ENCODE measurements around the gene FBH1.
A peak's percentile ranks its signal among the peaks of the same experiment; 100 is the strongest.

Gene FBH1

GRCh38 chr10:5924889-5925288 lies 34.8 kb downstream of the FBH1 start:
- H3K27me3 ChIP-seq (replicated peaks; ENCODE audit: control insufficient read depth, insufficient read depth, low read length) = no peaks in the 10 kb centered on the region
- DNase-seq (ENCODE audit: low read depth) = no peak
- no peaks in the 10 kb centered on the region for H3K9me3 ChIP-seq (ENCODE audit: control insufficient read depth, low read length)
- H3K36me3 ChIP-seq (ENCODE audit: control insufficient read depth, insufficient read depth, low read length, severe bottlenecking) = peaks cover 95% of the 10 kb centered on the region
- H3K9ac ChIP-seq (ENCODE audit: low read length) = no peak overlapping the region
- H3K4me3 ChIP-seq (ENCODE audit: low read length) = no peak overlapping the region
- H3K4me1 ChIP-seq (ENCODE audit: control insufficient read depth, insufficient read depth, low read length) = peaks cover 11% of the 10 kb centered on the region

- Histone ChIP-seq H3K9ac (ENCODE audit: low read length) (no peak overlapping the region), H3K4me1 (ENCODE audit: control insufficient read depth, insufficient read depth, low read length) (peaks cover 17% of the 10 kb centered on the region), H3K9me3 (ENCODE audit: control insufficient read depth, low read length) (no peaks in the 10 kb centered on the region), H3K27me3 (replicated peaks; ENCODE audit: control insufficient read depth, insufficient read depth, low read length) (no peaks in the 10 kb centered on the region), H3K36me3 (ENCODE audit: control insufficient read depth, insufficient read depth, low read length, severe bottlenecking) (peaks cover 95% of the 10 kb centered on the region), H3K4me3 (ENCODE audit: low read length) (no peak overlapping the region)
- peak; percentile 84 for DNase-seq (ENCODE audit: low read depth)
Observed at GRCh38 chr10:5927306-5927705, 37.3 kb downstream of the FBH1 start.

- H3K9ac ChIP-seq (ENCODE audit: low read length) = no peak overlapping the region
Observed at GRCh38 chr10:5929442-5929841, 39.4 kb downstream of the FBH1 start.

GRCh38 chr10:5930272-5930671 lies 40.2 kb downstream of the FBH1 start:
- H3K4me1 ChIP-seq (ENCODE audit: control insufficient read depth, insufficient read depth, low read length) = peaks cover 21% of the 10 kb centered on the region
- no peak overlapping the region for H3K4me3 ChIP-seq (ENCODE audit: low read length)
- H3K9me3 ChIP-seq (ENCODE audit: control insufficient read depth, low read length) = no peaks in the 10 kb centered on the region
- H3K36me3 ChIP-seq (ENCODE audit: control insufficient read depth, insufficient read depth, low read length, severe bottlenecking) = peaks cover 79% of the 10 kb centered on the region
- H3K27me3 ChIP-seq (replicated peaks; ENCODE audit: control insufficient read depth, insufficient read depth, low read length) = no peaks in the 10 kb centered on the region
- no peak for DNase-seq (ENCODE audit: low read depth)
- H3K9ac ChIP-seq (ENCODE audit: low read length) = no peak overlapping the region

More at GRCh38 chr10:5929442-5929841, 39.4 kb downstream of the FBH1 start:
- peaks cover 82% of the 10 kb centered on the region for H3K36me3 ChIP-seq (ENCODE audit: control insufficient read depth, insufficient read depth, low read length, severe bottlenecking)
- H3K9me3 ChIP-seq (ENCODE audit: control insufficient read depth, low read length) = no peaks in the 10 kb centered on the region
- no peaks in the 10 kb centered on the region for H3K27me3 ChIP-seq (replicated peaks; ENCODE audit: control insufficient read depth, insufficient read depth, low read length)
- H3K4me1 ChIP-seq (ENCODE audit: control insufficient read depth, insufficient read depth, low read length) = peaks cover 21% of the 10 kb centered on the region
- DNase-seq (ENCODE audit: low read depth) = no peak
- no peak overlapping the region for H3K4me3 ChIP-seq (ENCODE audit: low read length)

GRCh38 chr10:5932345-5932744 lies 42.3 kb downstream of the FBH1 start:
- Histone ChIP-seq H3K36me3 (ENCODE audit: control insufficient read depth, insufficient read depth, low read length, severe bottlenecking) (peaks cover 81% of the 10 kb centered on the region), H3K4me1 (ENCODE audit: control insufficient read depth, insufficient read depth, low read length) (peaks cover 13% of the 10 kb centered on the region), H3K4me3 (ENCODE audit: low read length) (no peak overlapping the region), H3K9me3 (ENCODE audit: control insufficient read depth, low read length) (no peaks in the 10 kb centered on the region), H3K27me3 (replicated peaks; ENCODE audit: control insufficient read depth, insufficient read depth, low read length) (no peaks in the 10 kb centered on the region), H3K9ac (ENCODE audit: low read length) (no peak overlapping the region)
- DNase-seq (ENCODE audit: low read depth) = no peak

- Histone ChIP-seq H3K9me3 (ENCODE audit: control insufficient read depth, low read length) (no peaks in the 10 kb centered on the region), H3K27me3 (replicated peaks; ENCODE audit: control insufficient read depth, insufficient read depth, low read length) (no peaks in the 10 kb centered on the region), H3K36me3 (ENCODE audit: control insufficient read depth, insufficient read depth, low read length, severe bottlenecking) (peaks cover 83% of the 10 kb centered on the region), H3K4me1 (ENCODE audit: control insufficient read depth, insufficient read depth, low read length) (peaks cover 9% of the 10 kb centered on the region), H3K9ac (ENCODE audit: low read length) (no peak overlapping the region), H3K4me3 (ENCODE audit: low read length) (no peak overlapping the region)
- no peak for DNase-seq (ENCODE audit: low read depth)
Observed at GRCh38 chr10:5933909-5934546, 44.0 kb downstream of the FBH1 start.

GRCh38 chr10:5935628-5936027 lies 45.6 kb downstream of the FBH1 start:
- H3K4me1 ChIP-seq (ENCODE audit: control insufficient read depth, insufficient read depth, low read length) = peaks cover 9% of the 10 kb centered on the region
- no peaks in the 10 kb centered on the region for H3K27me3 ChIP-seq (replicated peaks; ENCODE audit: control insufficient read depth, insufficient read depth, low read length)
- no peak overlapping the region for H3K9ac ChIP-seq (ENCODE audit: low read length)
- no peak for DNase-seq (ENCODE audit: low read depth)
- no peak overlapping the region for H3K4me3 ChIP-seq (ENCODE audit: low read length)
- H3K36me3 ChIP-seq (ENCODE audit: control insufficient read depth, insufficient read depth, low read length, severe bottlenecking) = peaks cover 67% of the 10 kb centered on the region
- no peaks in the 10 kb centered on the region for H3K9me3 ChIP-seq (ENCODE audit: control insufficient read depth, low read length)

- Histone ChIP-seq H3K9ac (ENCODE audit: low read length) (no peak overlapping the region), H3K4me3 (ENCODE audit: low read length) (no peak overlapping the region), H3K9me3 (ENCODE audit: control insufficient read depth, low read length) (no peaks in the 10 kb centered on the region), H3K27me3 (replicated peaks; ENCODE audit: control insufficient read depth, insufficient read depth, low read length) (no peaks in the 10 kb centered on the region), H3K36me3 (ENCODE audit: control insufficient read depth, insufficient read depth, low read length, severe bottlenecking) (peaks cover 53% of the 10 kb centered on the region), H3K4me1 (ENCODE audit: control insufficient read depth, insufficient read depth, low read length) (peaks cover 7% of the 10 kb centered on the region)
- no peak for DNase-seq (ENCODE audit: low read depth)
Observed at GRCh38 chr10:5937016-5937415, 47.0 kb downstream of the FBH1 start.

GRCh38 chr10:5938291-5938690 lies 48.2 kb downstream of the FBH1 start:
- no peaks in the 10 kb centered on the region for H3K9me3 ChIP-seq (ENCODE audit: control insufficient read depth, low read length)
- H3K36me3 ChIP-seq (ENCODE audit: control insufficient read depth, insufficient read depth, low read length, severe bottlenecking) = peaks cover 47% of the 10 kb centered on the region
- H3K9ac ChIP-seq (ENCODE audit: low read length) = no peak overlapping the region
- H3K4me1 ChIP-seq (ENCODE audit: control insufficient read depth, insufficient read depth, low read length) = peaks cover 2% of the 10 kb centered on the region
- H3K27me3 ChIP-seq (replicated peaks; ENCODE audit: control insufficient read depth, insufficient read depth, low read length) = no peaks in the 10 kb centered on the region
- DNase-seq (ENCODE audit: low read depth) = no peak
- H3K4me3 ChIP-seq (ENCODE audit: low read length) = no peak overlapping the region

GRCh38 chr10:5940807-5941218 lies 50.8 kb downstream of the FBH1 start:
- Histone ChIP-seq H3K4me1 (ENCODE audit: control insufficient read depth, insufficient read depth, low read length) (peaks cover 24% of the 10 kb centered on the region), H3K27me3 (replicated peaks; ENCODE audit: control insufficient read depth, insufficient read depth, low read length) (no peaks in the 10 kb centered on the region), H3K9me3 (ENCODE audit: control insufficient read depth, low read length) (no peaks in the 10 kb centered on the region), H3K9ac (ENCODE audit: low read length) (no peak overlapping the region), H3K4me3 (ENCODE audit: low read length) (no peak overlapping the region), H3K36me3 (ENCODE audit: control insufficient read depth, insufficient read depth, low read length, severe bottlenecking) (peaks cover 31% of the 10 kb centered on the region)
- DNase-seq (ENCODE audit: low read depth) = no peak

GRCh38 chr10:5941579-5941978 lies 51.5 kb downstream of the FBH1 start:
- H3K27me3 ChIP-seq (replicated peaks; ENCODE audit: control insufficient read depth, insufficient read depth, low read length) = no peaks in the 10 kb centered on the region
- no peak overlapping the region for H3K4me3 ChIP-seq (ENCODE audit: low read length)
- no peaks in the 10 kb centered on the region for H3K9me3 ChIP-seq (ENCODE audit: control insufficient read depth, low read length)
- no peak for DNase-seq (ENCODE audit: low read depth)
- H3K36me3 ChIP-seq (ENCODE audit: control insufficient read depth, insufficient read depth, low read length, severe bottlenecking) = peaks cover 23% of the 10 kb centered on the region
- peaks cover 30% of the 10 kb centered on the region for H3K4me1 ChIP-seq (ENCODE audit: control insufficient read depth, insufficient read depth, low read length)
- no peak overlapping the region for H3K9ac ChIP-seq (ENCODE audit: low read length)

- no peak overlapping the region for H3K9ac ChIP-seq (ENCODE audit: low read length)
- DNase-seq (ENCODE audit: low read depth) = no peak
- no peak overlapping the region for H3K4me3 ChIP-seq (ENCODE audit: low read length)
- H3K36me3 ChIP-seq (ENCODE audit: control insufficient read depth, insufficient read depth, low read length, severe bottlenecking) = peaks cover 19% of the 10 kb centered on the region
- no peaks in the 10 kb centered on the region for H3K27me3 ChIP-seq (replicated peaks; ENCODE audit: control insufficient read depth, insufficient read depth, low read length)
- no peaks in the 10 kb centered on the region for H3K9me3 ChIP-seq (ENCODE audit: control insufficient read depth, low read length)
- peaks cover 30% of the 10 kb centered on the region for H3K4me1 ChIP-seq (ENCODE audit: control insufficient read depth, insufficient read depth, low read length)
Observed at GRCh38 chr10:5942001-5942400, 52.0 kb downstream of the FBH1 start.

Data from adipocyte (in vitro differentiated cells).